Measurements from ENCODE around the gene PI16.

- no peak for TF ChIP-seq POLR2A (IDR thresholded peaks at IDR 0.05; ENCODE audit: low read length)
- TF ChIP-seq GATA1 (IDR thresholded peaks at IDR 0.05; ENCODE audit: low read depth, low read length): no peak
Measured at GRCh38 chr6:36980876-36981619, 26.5 kb downstream of the PI16 start.
